Suprapubic skin (tissue), 4 donors: ENCODE measurements around the gene EPB41L2. TPM values are rescaled to one million over a fixed set of nuclear protein-coding genes. Genes with fewer than 3 reads are reported as not detected.

Experiments used
- DNase-seq, 2 donors: peaks; one replicate each; pipeline ENCODE4 v3.0.0-alpha.2; 2019; ENCODE audit warnings: low spot score in 2 of 2
- H3K27ac ChIP-seq: fragments of 200-600 bp; sonication (generic); one replicate; pipeline ENCODE4 v1.5.1; 2019
- H3K27me3 ChIP-seq: fragments of 200-600 bp; sonication (generic); one replicate; pipeline ENCODE4 v1.5.1; 2019
- H3K36me3 ChIP-seq: fragments of 200-600 bp; sonication (generic); one replicate; pipeline ENCODE4 v1.5.1; 2019
- H3K4me1 ChIP-seq: fragments of 200-600 bp; sonication (generic); one replicate; pipeline ENCODE4 v1.5.1; 2019
- H3K4me3 ChIP-seq: fragments of 200-600 bp; sonication (generic); one replicate; pipeline ENCODE4 v1.5.1; 2019; ENCODE audit warnings: mild to moderate bottlenecking
- H3K9me3 ChIP-seq: fragments of 200-600 bp; sonication (generic); one replicate; pipeline ENCODE4 v1.5.1; 2019
- CTCF ChIP-seq, 2 donors: fragments of 200-600 bp in 1 of 2; fragments of 450-650 bp in 1 of 2; sonication (generic) in 1 of 2; IDR thresholded peaks; one replicate each; pipeline ENCODE4 v1.5.1; 2016 to 2019; ENCODE audit warnings: antibody characterized with exemption in 2 of 2, mild to moderate bottlenecking in 1 of 2, moderate library complexity in 1 of 2
- EP300 ChIP-seq: sonication (generic); formaldehyde crosslinking; IDR thresholded peaks from one replicate; pipeline ENCODE4 v1.6.1; 2017; ENCODE audit warnings: antibody characterized with exemption
- POLR2A ChIP-seq, 2 donors: fragments of 450-650 bp; IDR thresholded peaks; one replicate each; pipeline ENCODE4 v1.6.1; 2017; ENCODE audit warnings: antibody characterized with exemption in 2 of 2, mild to moderate bottlenecking in 2 of 2, moderate library complexity in 2 of 2
- POLR2AphosphoS5 ChIP-seq, 3 donors: sonication (generic); formaldehyde crosslinking; IDR thresholded peaks; one replicate each; pipeline ENCODE4 v1.6.1; 2017; ENCODE audit warnings: antibody characterized with exemption in 3 of 3
- WGBS: methylation state at CpG from one replicate; pipeline ENCODE4 v1.1.5; 2018; 5-methylcytosine and 5-hydroxymethylcytosine counted together
- total RNA-seq, 4 donors: library from RNA; depleted of rRNA; stranded (reverse); fragments of >200 nt; gene quantifications; one replicate each; pipeline ENCODE4 v1.1.0, GENCODE V29; 2016

The EPB41L2 gene
- total RNA-seq, 4 donors from 2014 or later: 11.4 to 26.8 (median 15.4) TPM

- H3K27me3 ChIP-seq: no peaks in the 10 kb centered on the region
- no peaks in the 10 kb centered on the region for H3K9me3 ChIP-seq
- H3K4me3 ChIP-seq: no peak overlapping the region
- H3K36me3 ChIP-seq: no peaks in the 10 kb centered on the region
- H3K27ac ChIP-seq: no peak overlapping the region
- H3K4me1 ChIP-seq: peaks cover 20% of the 10 kb centered on the region
- TF ChIP-seq CTCF (IDR thresholded peaks at IDR 0.05): no peak
- TF ChIP-seq POLR2AphosphoS5 (IDR thresholded peaks at IDR 0.05): no peak
- no peak for TF ChIP-seq POLR2A (IDR thresholded peaks at IDR 0.05)
- TF ChIP-seq EP300: no peak
- DNase-seq: no peak
- WGBS: 84% methylated on average over 2 of the region's 2 CpGs
Observed at GRCh38 chr6:130932921-130933320, 130.1 kb downstream of the EPB41L2 start.

GRCh38 chr6:130932438-130932837 lies 130.6 kb downstream of the EPB41L2 start:
- H3K27ac ChIP-seq: no peak overlapping the region
- 79% methylated on average over 2 of the region's 2 CpGs for WGBS

GRCh38 chr6:130931683-130932082 lies 131.4 kb downstream of the EPB41L2 start:
- Histone ChIP-seq H3K27me3 (no peaks in the 10 kb centered on the region), H3K4me1 (peaks cover 20% of the 10 kb centered on the region), H3K36me3 (no peaks in the 10 kb centered on the region), H3K4me3 (no peak overlapping the region), H3K9me3 (no peaks in the 10 kb centered on the region), H3K27ac (no peak overlapping the region)
- TF ChIP-seq CTCF (IDR thresholded peaks at IDR 0.05) (no peak), POLR2A (IDR thresholded peaks at IDR 0.05) (no peak), POLR2AphosphoS5 (IDR thresholded peaks at IDR 0.05) (no peak), EP300 (no peak)
- DNase-seq: no peak
- WGBS: 92% methylated on average over 4 of the region's 4 CpGs

More at GRCh38 chr6:130932438-130932837, 130.6 kb downstream of the EPB41L2 start:
- Histone ChIP-seq H3K27me3 (no peaks in the 10 kb centered on the region), H3K36me3 (no peaks in the 10 kb centered on the region), H3K4me1 (peaks cover 20% of the 10 kb centered on the region), H3K4me3 (no peak overlapping the region), H3K9me3 (no peaks in the 10 kb centered on the region)
- no peak for TF ChIP-seq EP300
- no peak for TF ChIP-seq POLR2AphosphoS5 (IDR thresholded peaks at IDR 0.05)
- no peak for TF ChIP-seq POLR2A (IDR thresholded peaks at IDR 0.05)
- no peak for TF ChIP-seq CTCF (IDR thresholded peaks at IDR 0.05)
- DNase-seq: no peak

GRCh38 chr6:130929036-130929678 lies 133.9 kb downstream of the EPB41L2 start:
- H3K36me3 ChIP-seq: no peaks in the 10 kb centered on the region
- peaks cover 13% of the 10 kb centered on the region for H3K4me1 ChIP-seq
- no peak for TF ChIP-seq POLR2A (IDR thresholded peaks at IDR 0.05)
- TF ChIP-seq EP300: no peak
- TF ChIP-seq CTCF (IDR thresholded peaks at IDR 0.05): no peak
- no peak for TF ChIP-seq POLR2AphosphoS5 (IDR thresholded peaks at IDR 0.05)
- no peak overlapping the region for H3K4me3 ChIP-seq
- no peaks in the 10 kb centered on the region for H3K27me3 ChIP-seq
- H3K9me3 ChIP-seq: no peaks in the 10 kb centered on the region
- no peak for DNase-seq
- 67% methylated on average over 7 of the region's 7 CpGs for WGBS
- H3K27ac ChIP-seq: no peak overlapping the region

GRCh38 chr6:130928158-130928912 lies 134.7 kb downstream of the EPB41L2 start:
- Histone ChIP-seq H3K4me1 (peaks cover 6% of the 10 kb centered on the region), H3K36me3 (no peaks in the 10 kb centered on the region), H3K27me3 (no peaks in the 10 kb centered on the region), H3K4me3 (no peak overlapping the region), H3K9me3 (no peaks in the 10 kb centered on the region), H3K27ac (no peak overlapping the region)
- WGBS: 76% methylated on average over 6 of the region's 6 CpGs
- TF ChIP-seq EP300: no peak
- TF ChIP-seq POLR2A (IDR thresholded peaks at IDR 0.05): no peak
- DNase-seq: no peak
